GM12878 (cell line): ENCODE results near the gene ZNF423. TPM values are rescaled to one million over a fixed set of nuclear protein-coding genes. Genes with fewer than 3 reads are reported as not detected.

ENCODE experiments used
- ATAC-seq: fragments of 200-7000 bp; cut with Tn5 transposase; 3 replicates; pipeline ENCODE4 v1.9.1; 2020; ENCODE audit warnings: mild to moderate bottlenecking, moderate library complexity
- BruUV-seq: library from RNA; stranded (reverse); fragments of 400-500 nt; replicated peaks from 2 replicates; lab custom pipeline; 2021; lab: Mats Ljungman, UMichigan
- CTCF ChIA-PET: fragments of 300-600 bp; sonication (Branson Sonifier 250); formaldehyde crosslinking; extraction: SDS; loops from one replicate; lab custom pipeline; 2021; ENCODE audit warnings: inconsistent platforms; lab: Yijun Ruan, JAX
- POLR2A ChIA-PET: fragments of 350-600 bp; formaldehyde crosslinking; extraction: SDS; loops from one replicate; lab custom pipeline; 2021; ENCODE audit warnings: inconsistent platforms; lab: Charles Lee
- RAD21 ChIA-PET: fragments of 300-600 bp; sonication (Branson Sonifier 250); formaldehyde crosslinking; loops from one replicate; lab custom pipeline; 2023; ENCODE audit warnings: antibody characterized with exemption; ENCODE audit not compliant: unreplicated experiment; lab: Charles Lee
- SMC1A ChIA-PET: fragments of 300-600 bp; sonication (Branson Sonifier 250); formaldehyde crosslinking; loops from one replicate; lab custom pipeline; 2023; ENCODE audit not compliant: unreplicated experiment, uncharacterized antibody; lab: Charles Lee
- DNase-seq: peaks from one replicate; pipeline ENCODE4 v3.0.0-alpha.2; 2011; ENCODE audit warnings: low read depth, low spot score
- FAIRE-seq: peaks from 3 replicates; lab custom pipeline; 2011; peaks lifted over from hg19 to GRCh38; lab: Jason Lieb, UNC
- H2AFZ ChIP-seq: 2 replicates; pipeline ENCODE4 v1.6.0; 2011; ENCODE audit warnings: low read depth, low read length, control low read depth; ENCODE audit not compliant: control insufficient read depth
- H3K27ac ChIP-seq: 2 replicates; pipeline ENCODE4 v1.5.1; 2011; ENCODE audit warnings: control low read depth; ENCODE audit not compliant: control insufficient read depth, insufficient read depth
- H3K27me3 ChIP-seq, 2 experiments: replicated peaks in 1 of 2; 2 replicates each; pipeline versions ENCODE4 v1.6.0 to v1.6.1; 2011; ENCODE audit warnings: low read length in 1 of 2; ENCODE audit not compliant: control insufficient read depth in 2 of 2, insufficient read depth in 2 of 2
- H3K36me3 ChIP-seq, 2 experiments: 2 replicates each; pipeline ENCODE4 v1.5.1; 2011; ENCODE audit warnings: low read length in 1 of 2; ENCODE audit not compliant: control insufficient read depth in 2 of 2, insufficient read depth in 2 of 2
- H3K4me1 ChIP-seq: 2 replicates; pipeline ENCODE4 v1.6.1; 2011; ENCODE audit warnings: mild to moderate bottlenecking, low read length, moderate library complexity, mixed read lengths; ENCODE audit not compliant: control insufficient read depth, insufficient read depth
- H3K4me2 ChIP-seq: 2 replicates; pipeline ENCODE4 v1.6.0; 2011; ENCODE audit warnings: control low read depth; ENCODE audit not compliant: control insufficient read depth, insufficient read depth
- H3K4me3 ChIP-seq: fragments of 200-600 bp; sonication (generic); 2 replicates; pipeline ENCODE4 v1.5.1; 2016
- H3K79me2 ChIP-seq: 2 replicates; pipeline ENCODE4 v1.6.0; 2011; ENCODE audit warnings: low read length; ENCODE audit not compliant: control insufficient read depth, insufficient read depth
- H3K9ac ChIP-seq: 2 replicates; pipeline ENCODE4 v1.8.0; 2011; ENCODE audit warnings: low read length, control low read depth, mixed read lengths; ENCODE audit not compliant: control insufficient read depth, insufficient read depth
- H3K9me3 ChIP-seq: replicated peaks from 3 replicates; pipeline ENCODE4 v1.5.1; 2011; ENCODE audit warnings: mild to moderate bottlenecking, low read length; ENCODE audit not compliant: control insufficient read depth, insufficient read depth
- H4K20me1 ChIP-seq: 2 replicates; pipeline ENCODE4 v1.6.0; 2011; ENCODE audit not compliant: control insufficient read depth, insufficient read depth
- ATF7 ChIP-seq: fragments of 450-650 bp; IDR thresholded peaks from 2 replicates; pipeline ENCODE4 v1.6.1; 2016; ENCODE audit warnings: low read depth, mild to moderate bottlenecking
- BACH1 ChIP-seq: fragments of 450-650 bp; IDR thresholded peaks from 2 replicates; pipeline ENCODE4 v1.6.1; 2017; ENCODE audit warnings: mild to moderate bottlenecking, borderline replicate concordance
- BCLAF1 ChIP-seq: fragments of 450-650 bp; IDR thresholded peaks from 2 replicates; pipeline ENCODE4 v1.6.1; 2017; ENCODE audit warnings: antibody characterized with exemption, mild to moderate bottlenecking, moderate library complexity
- BMI1 ChIP-seq: fragments of 450-650 bp; IDR thresholded peaks from 2 replicates; pipeline ENCODE4 v1.6.1; 2016; ENCODE audit warnings: mild to moderate bottlenecking, moderate library complexity, borderline replicate concordance
- CBX3 ChIP-seq: fragments of 200-600 bp; sonication (generic); IDR thresholded peaks from 2 replicates; pipeline ENCODE4 v1.6.1; 2016; ENCODE audit warnings: low read depth, borderline replicate concordance
- HSF1 ChIP-seq: fragments of 150-350 bp; IDR thresholded peaks from 2 replicates; pipeline ENCODE4 v1.6.1; 2014; ENCODE audit warnings: mild to moderate bottlenecking, low read depth, low read length
- KLF5 ChIP-seq: fragments of 450-650 bp; IDR thresholded peaks from 2 replicates; pipeline ENCODE4 v1.6.1; 2014; ENCODE audit warnings: mild to moderate bottlenecking; ENCODE audit not compliant: partially characterized antibody
- MYB ChIP-seq: fragments of 150-350 bp; IDR thresholded peaks from 2 replicates; pipeline ENCODE4 v1.6.1; 2014; ENCODE audit warnings: mild to moderate bottlenecking, low read depth, low read length, borderline replicate concordance
- NFIC ChIP-seq: IDR thresholded peaks from 2 replicates; pipeline ENCODE4 v1.6.1; 2012; ENCODE audit warnings: low read depth, mild to moderate bottlenecking, inconsistent platforms, low read length, moderate library complexity
- NFXL1 ChIP-seq: fragments of 450-650 bp; IDR thresholded peaks from 2 replicates; pipeline ENCODE4 v1.6.1; 2017; ENCODE audit warnings: antibody characterized with exemption, mild to moderate bottlenecking, borderline replicate concordance
- RB1 ChIP-seq: fragments of 450-650 bp; formaldehyde crosslinking; IDR thresholded peaks from 2 replicates; pipeline ENCODE4 v1.6.1; 2017; ENCODE audit warnings: mild to moderate bottlenecking, borderline replicate concordance
- SIN3A ChIP-seq: IDR thresholded peaks from 2 replicates; pipeline ENCODE4 v1.6.1; 2012; ENCODE audit warnings: low read depth, low read length, improper control_type of control experiment
- ZBTB11 ChIP-seq: fragments of 450-650 bp; formaldehyde crosslinking; IDR thresholded peaks from 2 replicates; pipeline ENCODE4 v1.5.0; 2022; ENCODE audit warnings: mild to moderate bottlenecking, missing genetic modification characterization
- WGBS: methylation state at CpG from one replicate; pipeline ENCODE4 v1.1.6; 2016; ENCODE audit warnings: low lambda C conversion rate; ENCODE audit not compliant: insufficient replicate concordance, insufficient coverage; ENCODE audit errors: missing lambda C conversion rate; 5-methylcytosine and 5-hydroxymethylcytosine counted together
- in situ Hi-C: fragments of 300-500 bp; cut with MboI; formaldehyde crosslinking; loops from 9 replicates; pipeline ENCODE4 v1.14.3; 2018; ENCODE audit warnings: mixed read lengths
- intact Hi-C: fragments of 100-400 bp; cut with micrococcal nuclease; formaldehyde crosslinking; loops from one replicate; pipeline ENCODE4 v1.14.2; 2022; ENCODE audit not compliant: unreplicated experiment
- polyA plus RNA-seq, 11 experiments: library from polyadenylated mRNA; depleted of rRNA in 4 of 11; unstranded in 6 of 11; stranded (reverse) in 5 of 11; fragments of >200 nt; fragmentation: Nextera tagmentation in 4 of 11; fragmentation: Illumina TruSeq in 1 of 11; extraction: Ambion mirVana in 4 of 11; extraction: Trizol in 1 of 11; gene quantifications; 1 replicate in 1 of 11; 2 replicates in 10 of 11; pipeline versions ENCODE4 v1.2.1 to v1.2.3, GENCODE V29; 2011 to 2016; ENCODE audit warnings: inconsistent platforms in 2 of 11, missing spikeins in 2 of 11, low read depth in 1 of 11
- total RNA-seq, 4 experiments: library from RNA; depleted of rRNA in 3 of 4; stranded (reverse); fragments of >200 nt in 3 of 4; fragmentation: Illumina TruSeq in 1 of 4; extraction: Trizol in 1 of 4; gene quantifications; 2 replicates each; pipeline versions ENCODE4 v1.2.1 to v1.2.3, GENCODE V29; 2013 to 2021

ZNF423 gene
- total and polyA plus RNA-seq, 10 of the 15 experiments (the other 5 are each of a cell fraction or from before 2014, with no cell fraction given) = 0.03 to 0.64 (median 0.10) TPM

GRCh38 chr16:49671333-49671732 is 184.6 kb downstream of the ZNF423 start (continued):
- TF ChIP-seq BMI1 = no peak

GRCh38 chr16:49670627-49671026 is 185.3 kb downstream of the ZNF423 start:
- no peaks in the 10 kb centered on the region for H4K20me1 ChIP-seq
- FAIRE-seq (no peak), DNase-seq (no peak), ATAC-seq (no peak)
- no peak overlapping the region for H3K4me3 ChIP-seq
- no peak overlapping the region for H3K4me2 ChIP-seq
- no peaks in the 10 kb centered on the region; a peak in 1 of 4 replicates for H3K27me3 ChIP-seq
- H3K9me3 ChIP-seq = no peaks in the 10 kb centered on the region
- no peaks in the 10 kb centered on the region for H3K36me3 ChIP-seq
- in situ Hi-C loops (no loop called here), intact Hi-C loops (no loop called here)
- no peak overlapping the region for H3K9ac ChIP-seq
- ChIA-PET RAD21 (no interaction called here), POLR2A (no interaction called here), SMC1A (no interaction called here), CTCF (no interaction called here)
- no peaks in the 10 kb centered on the region for H3K79me2 ChIP-seq
- H3K27ac ChIP-seq = no peak overlapping the region
- TF ChIP-seq NFXL1 (no peak), SIN3A (no peak), BACH1 (no peak), MYB (no peak), NFIC (no peak), ZBTB11 (no peak), HSF1 (no peak), CBX3 (no peak), ATF7 (no peak), BCLAF1 (no peak), RB1 (no peak), KLF5 (no peak)
- H2AFZ ChIP-seq = no peak overlapping the region
- no peaks in the 10 kb centered on the region for H3K4me1 ChIP-seq
- BruUV-seq = no TSS peak
- 27% methylated on average over 13 of the region's 13 CpGs for WGBS
